B cell (primary cell): ENCODE results near the gene VIT.

Source experiments
- EZH2 ChIP-seq: IDR thresholded peaks from 2 replicates; pipeline ENCODE4 v1.6.1; 2012; ENCODE audit warnings: borderline replicate concordance, low read depth, mild to moderate bottlenecking, moderate library complexity, low read length; ENCODE audit not compliant: insufficient read depth, poor library complexity, severe bottlenecking
- TF ChIP-seq, protein P1 (sequence below): fragments of 200-600 bp; IDR thresholded peaks from one replicate; pipeline ENCODE4 v1.8.0; 2022; ENCODE audit warnings: antibody characterized with exemption, mild to moderate bottlenecking

DNA sequence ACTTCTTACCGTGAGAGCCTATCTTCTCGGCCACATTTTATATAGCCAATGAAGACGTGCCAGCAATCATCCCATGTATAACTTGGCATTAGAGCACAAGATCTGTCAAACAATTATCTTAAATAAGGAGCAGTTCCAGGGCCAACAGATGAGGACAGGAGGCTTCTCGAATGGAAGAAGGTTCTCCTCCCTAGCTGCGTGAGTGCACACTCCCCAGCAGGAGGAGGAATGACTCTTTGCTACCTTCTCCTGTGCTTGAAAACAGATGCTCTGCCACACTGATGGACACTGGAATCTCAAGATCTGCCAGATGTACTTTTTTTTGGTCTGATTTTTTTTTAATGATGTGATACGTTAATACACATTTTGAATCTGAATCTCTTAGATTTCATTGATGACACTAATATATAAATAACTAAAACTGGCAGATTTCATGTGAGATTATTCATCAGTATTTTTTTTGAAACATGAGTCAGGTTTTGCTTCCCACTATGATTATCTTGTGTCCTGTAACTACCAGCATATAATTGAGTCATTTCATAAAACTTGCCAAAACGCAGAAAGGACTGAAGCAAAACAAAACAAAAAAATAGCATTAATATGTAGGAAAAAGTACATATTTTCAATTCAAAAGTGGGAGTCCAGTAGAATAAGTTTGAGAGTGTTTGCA lies 626 bp upstream of the VIT start:
- TF ChIP-seq, protein P1, sequence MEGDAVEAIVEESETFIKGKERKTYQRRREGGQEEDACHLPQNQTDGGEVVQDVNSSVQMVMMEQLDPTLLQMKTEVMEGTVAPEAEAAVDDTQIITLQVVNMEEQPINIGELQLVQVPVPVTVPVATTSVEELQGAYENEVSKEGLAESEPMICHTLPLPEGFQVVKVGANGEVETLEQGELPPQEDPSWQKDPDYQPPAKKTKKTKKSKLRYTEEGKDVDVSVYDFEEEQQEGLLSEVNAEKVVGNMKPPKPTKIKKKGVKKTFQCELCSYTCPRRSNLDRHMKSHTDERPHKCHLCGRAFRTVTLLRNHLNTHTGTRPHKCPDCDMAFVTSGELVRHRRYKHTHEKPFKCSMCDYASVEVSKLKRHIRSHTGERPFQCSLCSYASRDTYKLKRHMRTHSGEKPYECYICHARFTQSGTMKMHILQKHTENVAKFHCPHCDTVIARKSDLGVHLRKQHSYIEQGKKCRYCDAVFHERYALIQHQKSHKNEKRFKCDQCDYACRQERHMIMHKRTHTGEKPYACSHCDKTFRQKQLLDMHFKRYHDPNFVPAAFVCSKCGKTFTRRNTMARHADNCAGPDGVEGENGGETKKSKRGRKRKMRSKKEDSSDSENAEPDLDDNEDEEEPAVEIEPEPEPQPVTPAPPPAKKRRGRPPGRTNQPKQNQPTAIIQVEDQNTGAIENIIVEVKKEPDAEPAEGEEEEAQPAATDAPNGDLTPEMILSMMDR, result no peak
- no peak for TF ChIP-seq EZH2
